Sigmoid colon (tissue), 4 donors: ENCODE measurements around the gene OMP.

Source experiments
- POLR2A ChIP-seq, 2 donors: fragments of 450-650 bp; IDR thresholded peaks; one replicate each; pipeline ENCODE4 v1.6.1; 2016; ENCODE audit warnings: antibody characterized with exemption in 2 of 2, mild to moderate bottlenecking in 2 of 2, moderate library complexity in 2 of 2
- POLR2AphosphoS5 ChIP-seq, 4 donors: sonication (generic); formaldehyde crosslinking; IDR thresholded peaks; one replicate each; pipeline ENCODE4 v1.6.1; 2017; ENCODE audit warnings: antibody characterized with exemption in 4 of 4

DNA sequence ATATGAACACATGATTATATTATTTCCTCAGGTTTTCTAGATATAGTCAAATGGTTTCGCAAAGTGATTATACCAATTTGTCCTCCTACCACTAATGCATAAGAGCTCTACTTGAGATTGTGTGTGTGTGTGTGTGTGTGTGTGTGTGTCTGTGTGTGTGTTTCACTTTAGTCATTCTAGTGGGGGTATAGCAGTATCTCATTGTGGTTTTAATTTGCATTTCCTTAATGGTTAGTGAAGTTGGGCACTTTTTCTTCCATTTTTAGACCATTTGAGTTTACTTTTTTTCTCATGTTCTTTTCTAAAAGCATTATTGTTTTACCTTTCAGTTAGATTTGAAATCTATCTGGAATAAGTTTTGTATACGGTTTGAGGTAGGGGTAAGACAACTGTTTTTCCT is 23.0 kb upstream of the OMP start:
- no peak for TF ChIP-seq POLR2A (IDR thresholded peaks at IDR 0.05)
- no peak for TF ChIP-seq POLR2AphosphoS5 (IDR thresholded peaks at IDR 0.05)
